ENCODE results near the gene CSRP2.

- TF ChIP-seq CTCF (conservative IDR thresholded peaks at IDR 0.05) (no peak), ZFX (IDR thresholded peaks at IDR 0.05) (no peak)
Observed at GRCh38 chr12:76921891-76922664, 43.3 kb upstream of the CSRP2 start.
